Suprapubic skin (tissue), 4 donors: Measurements from ENCODE around the gene ANXA2R.

Source experiments
- CTCF ChIP-seq, 2 donors: fragments of 200-600 bp in 1 of 2; fragments of 450-650 bp in 1 of 2; sonication (generic) in 1 of 2; IDR thresholded peaks; one replicate each; pipeline ENCODE4 v1.5.1; 2016 to 2019; ENCODE audit warnings: antibody characterized with exemption in 2 of 2, mild to moderate bottlenecking in 1 of 2, moderate library complexity in 1 of 2
- POLR2A ChIP-seq, 2 donors: fragments of 450-650 bp; IDR thresholded peaks; one replicate each; pipeline ENCODE4 v1.6.1; 2017; ENCODE audit warnings: antibody characterized with exemption in 2 of 2, mild to moderate bottlenecking in 2 of 2, moderate library complexity in 2 of 2
- POLR2AphosphoS5 ChIP-seq, 3 donors: sonication (generic); formaldehyde crosslinking; IDR thresholded peaks; one replicate each; pipeline ENCODE4 v1.6.1; 2017; ENCODE audit warnings: antibody characterized with exemption in 3 of 3

- TF ChIP-seq CTCF (IDR thresholded peaks at IDR 0.05), result no peak
- no peak for TF ChIP-seq POLR2A (IDR thresholded peaks at IDR 0.05)
- TF ChIP-seq POLR2AphosphoS5 (IDR thresholded peaks at IDR 0.05), result no peak
Measured at GRCh38 chr5:42991404-42992087, 48.6 kb downstream of the ANXA2R start.
